GM12873 (cell line): ENCODE measurements around the gene CD93.
A peak's percentile ranks its signal among the peaks of the same experiment; 100 is the strongest.

Source experiments
- CTCF ChIP-seq: IDR thresholded peaks from 2 replicates; pipeline ENCODE4 v1.5.1; 2012; ENCODE audit warnings: low read depth, mild to moderate bottlenecking, moderate library complexity, low read length, control low read depth; ENCODE audit not compliant: insufficient read depth; ENCODE audit errors: missing control alignments

Gene CD93

GRCh38 chr20:23049201-23050075 lies 36.7 kb downstream of the CD93 start, which contains the start of gene THBD:
Gene THBD, minus strand, starts transcription at chr20:23049672. Its CDS starts 168 bp downstream, at chr20:23049504.
- no peak for TF ChIP-seq CTCF

- peak; percentile 53 for TF ChIP-seq CTCF
These were observed 37.6 kb downstream of the CD93 start for GRCh38 chr20:23048283-23049200.

- TF ChIP-seq CTCF, result no peak
These were observed 38.3 kb downstream of the CD93 start for GRCh38 chr20:23047738-23048214.

- TF ChIP-seq CTCF, result no peak
These were observed 39.0 kb downstream of the CD93 start for GRCh38 chr20:23047001-23047737.

GRCh38 chr20:23046431-23046830 lies 39.7 kb downstream of the CD93 start:
- no peak for TF ChIP-seq CTCF

GRCh38 chr20:23043376-23043775 lies 42.7 kb downstream of the CD93 start:
- TF ChIP-seq CTCF, result peak; percentile 23
